Brain pericyte (primary cell): Measurements from ENCODE around the gene ADD3.

Experiments
- DNase-seq: peaks from one replicate; pipeline ENCODE4 v3.0.0-alpha.2; 2012; ENCODE audit warnings: low read depth, low spot score

ADD3 gene

GRCh38 chr10:110002801-110003523, 4.8 kb upstream of the ADD3 start:
- no peak for DNase-seq

- DNase-seq, result no peak
Measured at GRCh38 chr10:110003524-110003885, 4.3 kb upstream of the ADD3 start.

- DNase-seq, result peak; percentile 36
Measured at GRCh38 chr10:110005719-110006118, 2.1 kb upstream of the ADD3 start.

GRCh38 chr10:110006358-110007160, 1.2 kb upstream of the ADD3 start:
- DNase-seq, result no peak

- DNase-seq, result no peak
Measured at GRCh38 chr10:110007161-110007700, 553 bp upstream of the ADD3 start.

- no peak for DNase-seq
Measured at GRCh38 chr10:110008518-110009339, 945 bp downstream of the ADD3 start.

- DNase-seq, result no peak
Measured at GRCh38 chr10:110009736-110010475, 2.1 kb downstream of the ADD3 start.

- no peak for DNase-seq
Measured at GRCh38 chr10:110010486-110011378, 2.9 kb downstream of the ADD3 start.

- no peak for DNase-seq
Measured at GRCh38 chr10:110011681-110012080, 3.9 kb downstream of the ADD3 start.

GRCh38 chr10:110013630-110014293, 6.0 kb downstream of the ADD3 start:
- DNase-seq, result no peak

GRCh38 chr10:110016039-110016438, 8.3 kb downstream of the ADD3 start:
- no peak for DNase-seq

- no peak for DNase-seq
Measured at GRCh38 chr10:110017052-110017451, 9.3 kb downstream of the ADD3 start.

GRCh38 chr10:110017907-110018306, 10.1 kb downstream of the ADD3 start:
- no peak for DNase-seq

GRCh38 chr10:110020265-110020664, 12.5 kb downstream of the ADD3 start:
- no peak for DNase-seq

- no peak for DNase-seq
Measured at GRCh38 chr10:110022716-110023504, 15.1 kb downstream of the ADD3 start.

- no peak for DNase-seq
Measured at GRCh38 chr10:110023785-110024465, 16.1 kb downstream of the ADD3 start.

GRCh38 chr10:110029450-110029849, 21.7 kb downstream of the ADD3 start:
- DNase-seq, result no peak
